LNCaP clone FGC (cell line): ENCODE measurements around the gene VENTX.

Experiments used
- DNase-seq: peaks from one replicate; pipeline ENCODE4 v3.0.0-alpha.2; 2011; ENCODE audit warnings: low read depth
- H3K4me3 ChIP-seq: 2 replicates; pipeline ENCODE4 v1.5.1; 2011; ENCODE audit warnings: mild to moderate bottlenecking, low read depth, low read length, control low read depth
- TF ChIP-seq, protein P1 (sequence below): IDR thresholded peaks from 2 replicates; pipeline ENCODE4 v1.5.1; 2012; ENCODE audit warnings: mild to moderate bottlenecking; ENCODE audit not compliant: control insufficient read depth, insufficient read depth; ENCODE audit errors: extremely low read depth

The VENTX gene

DNA sequence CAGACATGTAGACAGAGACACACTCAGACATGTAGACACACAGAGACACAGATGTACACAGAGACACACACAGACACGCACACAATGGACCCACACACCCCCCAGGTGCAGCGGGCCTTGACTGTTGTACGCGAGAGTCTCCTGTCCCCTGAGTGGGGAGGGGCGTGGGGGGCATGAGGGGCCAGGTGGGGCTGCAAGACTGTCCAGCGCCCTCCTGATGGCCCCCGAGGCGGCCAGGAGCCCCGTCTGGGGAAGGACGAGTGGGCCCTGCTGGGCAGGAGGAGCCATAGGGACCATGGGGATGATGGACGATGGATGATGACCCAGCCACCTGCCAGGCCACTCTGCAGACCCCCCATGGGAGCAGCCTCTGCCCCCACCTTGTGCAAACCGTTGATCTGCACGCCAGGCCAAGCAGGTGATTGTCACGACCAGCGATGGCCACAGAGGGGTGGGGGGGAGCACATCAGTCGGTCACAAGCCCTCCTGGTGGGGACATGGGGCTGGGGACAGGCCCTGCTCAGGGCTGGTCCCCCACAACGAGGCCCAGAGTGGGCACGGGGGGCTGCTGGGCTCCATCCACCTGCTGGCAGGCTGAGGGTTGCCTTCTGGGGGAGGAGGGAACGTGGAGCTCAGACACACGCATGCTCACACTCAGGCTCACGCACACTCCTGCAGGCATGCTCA lies 11.6 kb downstream of the VENTX start:
- TF ChIP-seq, protein P1, sequence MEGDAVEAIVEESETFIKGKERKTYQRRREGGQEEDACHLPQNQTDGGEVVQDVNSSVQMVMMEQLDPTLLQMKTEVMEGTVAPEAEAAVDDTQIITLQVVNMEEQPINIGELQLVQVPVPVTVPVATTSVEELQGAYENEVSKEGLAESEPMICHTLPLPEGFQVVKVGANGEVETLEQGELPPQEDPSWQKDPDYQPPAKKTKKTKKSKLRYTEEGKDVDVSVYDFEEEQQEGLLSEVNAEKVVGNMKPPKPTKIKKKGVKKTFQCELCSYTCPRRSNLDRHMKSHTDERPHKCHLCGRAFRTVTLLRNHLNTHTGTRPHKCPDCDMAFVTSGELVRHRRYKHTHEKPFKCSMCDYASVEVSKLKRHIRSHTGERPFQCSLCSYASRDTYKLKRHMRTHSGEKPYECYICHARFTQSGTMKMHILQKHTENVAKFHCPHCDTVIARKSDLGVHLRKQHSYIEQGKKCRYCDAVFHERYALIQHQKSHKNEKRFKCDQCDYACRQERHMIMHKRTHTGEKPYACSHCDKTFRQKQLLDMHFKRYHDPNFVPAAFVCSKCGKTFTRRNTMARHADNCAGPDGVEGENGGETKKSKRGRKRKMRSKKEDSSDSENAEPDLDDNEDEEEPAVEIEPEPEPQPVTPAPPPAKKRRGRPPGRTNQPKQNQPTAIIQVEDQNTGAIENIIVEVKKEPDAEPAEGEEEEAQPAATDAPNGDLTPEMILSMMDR = no peak
- H3K4me3 ChIP-seq = no peak overlapping the region
- DNase-seq = no peak

DNA sequence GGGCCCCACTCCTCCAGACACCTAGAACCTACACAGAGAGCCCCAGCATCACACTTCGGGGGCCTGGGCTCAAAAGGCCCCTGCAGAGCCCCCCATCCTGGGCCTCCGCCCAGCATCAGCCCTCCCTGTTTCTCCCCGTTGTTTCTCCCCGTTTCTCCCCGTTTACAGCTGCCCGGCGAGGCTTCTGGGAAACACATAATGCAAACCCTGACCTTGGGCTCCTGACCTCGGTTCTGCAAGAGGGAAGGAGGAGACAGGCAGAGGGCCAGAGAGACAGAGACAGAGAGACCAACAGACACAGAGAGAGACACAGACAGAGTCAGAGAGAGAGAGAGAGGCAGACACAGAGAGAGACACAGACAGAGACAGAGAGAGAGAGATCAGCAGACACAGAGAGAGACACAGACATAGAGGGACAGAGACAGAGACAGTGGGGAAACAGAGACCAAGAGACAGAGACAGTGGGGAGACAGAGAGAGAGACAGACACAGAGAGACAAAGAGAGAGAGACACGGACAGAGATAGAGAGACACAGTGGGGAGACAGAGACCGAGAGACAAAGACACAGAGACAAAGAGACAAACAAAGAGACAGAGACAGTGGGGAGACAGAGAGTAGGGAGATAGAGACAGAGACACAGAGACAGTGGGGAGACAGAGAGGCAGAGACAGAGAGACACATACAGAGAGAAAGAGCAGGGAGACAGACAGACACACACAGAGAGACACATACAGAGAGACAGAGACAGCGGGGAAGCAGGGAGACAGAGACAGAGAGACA lies 12.5 kb downstream of the VENTX start:
- no peak for DNase-seq
- no peak overlapping the region for H3K4me3 ChIP-seq
- TF ChIP-seq, protein P1 = no peak

DNA sequence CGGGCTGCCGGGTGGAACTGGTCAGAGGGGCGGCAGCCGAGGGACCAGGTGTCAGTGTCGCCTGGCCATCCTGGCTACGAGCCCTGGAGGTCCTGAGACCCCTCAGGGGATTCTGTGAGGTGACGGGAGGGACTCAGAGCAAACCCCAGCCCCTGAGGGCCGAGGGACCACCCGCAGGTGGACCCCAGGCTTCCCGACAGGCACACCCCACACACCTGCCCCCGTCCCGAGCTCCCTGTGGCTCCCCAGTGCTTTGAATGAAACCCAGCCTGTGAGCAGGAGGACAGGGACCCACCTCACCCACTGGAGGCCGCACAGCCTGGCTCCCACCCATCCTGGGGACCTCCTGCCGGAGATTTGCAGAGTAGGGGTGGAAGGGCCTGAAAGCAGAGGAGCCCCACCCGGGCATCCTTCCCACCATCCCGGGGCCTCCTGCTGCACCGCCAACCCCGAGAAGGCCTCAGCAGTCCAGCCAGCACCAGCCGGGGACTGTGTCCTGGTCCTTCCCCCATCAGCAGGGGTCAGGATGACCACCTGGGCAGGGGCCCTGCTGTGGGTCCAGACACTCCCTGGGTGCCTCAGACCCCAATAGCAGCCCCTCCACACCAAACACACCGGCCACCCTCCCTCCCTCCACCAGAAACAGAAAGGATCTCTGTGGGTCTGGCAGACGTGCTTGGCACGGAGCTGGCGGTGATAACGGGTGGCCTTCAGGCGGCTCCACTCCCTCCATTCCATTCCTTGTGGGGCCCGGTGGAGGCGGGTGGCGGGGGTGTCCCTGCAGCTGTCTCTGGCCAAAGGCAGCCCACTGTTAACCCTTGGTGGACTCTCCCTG lies 13.9 kb downstream of the VENTX start:
- TF ChIP-seq, protein P1 = no peak
- DNase-seq = no peak

GRCh38 chr10:133252223-133252552 lies 14.5 kb downstream of the VENTX start:
- H3K4me3 ChIP-seq = no peak overlapping the region
- TF ChIP-seq, protein P1 = no peak
- DNase-seq = no peak

More for the DNA sequence above, 13.9 kb downstream of the VENTX start:
- no peak overlapping the region for H3K4me3 ChIP-seq

- DNase-seq = no peak
- TF ChIP-seq, protein P1 = no peak
- H3K4me3 ChIP-seq = no peak overlapping the region
These were observed 15.8 kb downstream of the VENTX start for GRCh38 chr10:133253361-133253955.

GRCh38 chr10:133254421-133255120 lies 16.9 kb downstream of the VENTX start:
- TF ChIP-seq, protein P1 = no peak
- no peak overlapping the region for H3K4me3 ChIP-seq

More at GRCh38 chr10:133254421-133255120, 16.9 kb downstream of the VENTX start:
- no peak for DNase-seq
